Spleen (tissue), 11 donors: Measurements from ENCODE around the gene POLR2F. TPM values are rescaled to one million over a fixed set of nuclear protein-coding genes. Genes with fewer than 3 reads are reported as not detected.
"Not testable (repeated sequence)": the region's sequence is repeated elsewhere in the genome, so short reads cannot be mapped to it uniquely, and the experiment has no call there.

Experiments used
- DNase-seq: peaks from one replicate; pipeline ENCODE4 v3.0.0-alpha.2; 2020
- H3K27ac ChIP-seq, 8 donors: fragments of 200-600 bp; sonication (generic) in 7 of 8; 1 replicate in 4 of 8; 2 replicates in 4 of 8; pipeline versions ENCODE4 v1.5.0 to v1.8.0; 2016 to 2021; ENCODE audit warnings: inconsistent platforms in 4 of 8, mild to moderate bottlenecking in 4 of 8, moderate library complexity in 1 of 8
- H3K27me3 ChIP-seq, 7 donors: fragments of 200-600 bp; sonication (generic) in 6 of 7; replicated peaks in 1 of 7; 1 replicate in 4 of 7; 2 replicates in 3 of 7; pipeline versions ENCODE4 v1.5.0 to v1.8.0; 2016 to 2021; ENCODE audit warnings: inconsistent platforms in 3 of 7, mild to moderate bottlenecking in 1 of 7
- H3K36me3 ChIP-seq, 6 donors: fragments of 200-600 bp; sonication (generic) in 5 of 6; 1 replicate in 4 of 6; 2 replicates in 2 of 6; pipeline versions ENCODE4 v1.5.0 to v1.8.0; 2016 to 2021; ENCODE audit warnings: inconsistent platforms in 2 of 6
- H3K4me1 ChIP-seq, 6 donors: fragments of 200-600 bp; sonication (generic) in 5 of 6; 1 replicate in 3 of 6; 2 replicates in 3 of 6; pipeline versions ENCODE4 v1.5.0 to v1.8.0; 2016 to 2021; ENCODE audit warnings: inconsistent platforms in 3 of 6
- H3K4me3 ChIP-seq, 8 donors: fragments of 200-600 bp; sonication (generic) in 7 of 8; 1 replicate in 4 of 8; 2 replicates in 4 of 8; pipeline versions ENCODE4 v1.5.0 to v1.8.0; 2016 to 2021; ENCODE audit warnings: inconsistent platforms in 4 of 8, mild to moderate bottlenecking in 4 of 8, moderate library complexity in 2 of 8
- H3K9me3 ChIP-seq, 8 donors: fragments of 200-600 bp; sonication (generic) in 7 of 8; 1 replicate in 4 of 8; 2 replicates in 4 of 8; pipeline versions ENCODE4 v1.5.0 to v1.8.0; 2016 to 2021; ENCODE audit warnings: inconsistent platforms in 4 of 8
- POLR2A ChIP-seq, 3 donors: fragments of 450-650 bp; IDR thresholded peaks; one replicate each; pipeline ENCODE4 v1.5.1; 2017; ENCODE audit warnings: antibody characterized with exemption in 3 of 3, mild to moderate bottlenecking in 1 of 3
- POLR2AphosphoS5 ChIP-seq, 3 donors: sonication (generic); formaldehyde crosslinking; IDR thresholded peaks; one replicate each; pipeline ENCODE4 v1.5.1; 2017; ENCODE audit warnings: antibody characterized with exemption in 3 of 3
- WGBS, 5 donors: extraction: QIAGEN DNeasy Blood & Tissue Kit in 3 of 5; methylation state at CpG; one replicate each; pipeline versions ENCODE4 v1.1.5 to v1.1.7; 2013 to 2018; 5-methylcytosine and 5-hydroxymethylcytosine counted together
- intact Hi-C: fragments of 100-400 bp; cut with DNase I; formaldehyde crosslinking; loops from one replicate; pipeline ENCODE4 v1.15.0; 2023; ENCODE audit warnings: low total_unique reads
- polyA plus RNA-seq, 3 donors: library from polyadenylated mRNA; stranded (reverse); fragments of 200-250 nt; gene quantifications; one replicate each; pipeline ENCODE4 v1.2.1, GENCODE V29; 2013
- total RNA-seq, 7 donors: library from RNA; depleted of rRNA in 3 of 7; stranded (reverse); fragments of >200 nt in 3 of 7; fragmentation: NEBNext Ultra II Directional in 4 of 7; extraction: Animal tissue kit (Norgen Biotek cat#: 25700) in 4 of 7; gene quantifications; one replicate each; pipeline versions ENCODE4 v1.1.0 to v1.2.1, GENCODE V29; 2016 to 2021
- TF ChIP-seq, protein P1 (sequence below), 11 experiments: fragments of 200-600 bp in 7 of 11; fragments of 450-650 bp in 4 of 11; sonication (generic) in 4 of 11; IDR thresholded peaks in 8 of 11; conservative IDR thresholded peaks in 3 of 11; 1 replicate in 7 of 11; 2 replicates in 4 of 11; pipeline versions ENCODE4 v1.4.0 to v1.8.0; 2016 to 2021; ENCODE audit warnings: antibody characterized with exemption in 11 of 11, inconsistent platforms in 4 of 11, mild to moderate bottlenecking in 1 of 11
- donor health status: healthy with polysubstance abuse.
- donor health status: DM: no; HTN: no; CAD: no; lungs with moderate emphysema.
- donor health status: DM: no; HTN: no; CAD: no.
- donor health status: Bipolar disorder and iron deficiency.
- donor health status: healthy.
- donor health status: DM: no; HTN: no; CAD: no.
- donor health status: DM: yes; HTN: yes; CAD: no.

Gene POLR2F
- total and polyA plus RNA-seq, 10 donors, result 28.0 to 111 (median 37.4) TPM

DNA sequence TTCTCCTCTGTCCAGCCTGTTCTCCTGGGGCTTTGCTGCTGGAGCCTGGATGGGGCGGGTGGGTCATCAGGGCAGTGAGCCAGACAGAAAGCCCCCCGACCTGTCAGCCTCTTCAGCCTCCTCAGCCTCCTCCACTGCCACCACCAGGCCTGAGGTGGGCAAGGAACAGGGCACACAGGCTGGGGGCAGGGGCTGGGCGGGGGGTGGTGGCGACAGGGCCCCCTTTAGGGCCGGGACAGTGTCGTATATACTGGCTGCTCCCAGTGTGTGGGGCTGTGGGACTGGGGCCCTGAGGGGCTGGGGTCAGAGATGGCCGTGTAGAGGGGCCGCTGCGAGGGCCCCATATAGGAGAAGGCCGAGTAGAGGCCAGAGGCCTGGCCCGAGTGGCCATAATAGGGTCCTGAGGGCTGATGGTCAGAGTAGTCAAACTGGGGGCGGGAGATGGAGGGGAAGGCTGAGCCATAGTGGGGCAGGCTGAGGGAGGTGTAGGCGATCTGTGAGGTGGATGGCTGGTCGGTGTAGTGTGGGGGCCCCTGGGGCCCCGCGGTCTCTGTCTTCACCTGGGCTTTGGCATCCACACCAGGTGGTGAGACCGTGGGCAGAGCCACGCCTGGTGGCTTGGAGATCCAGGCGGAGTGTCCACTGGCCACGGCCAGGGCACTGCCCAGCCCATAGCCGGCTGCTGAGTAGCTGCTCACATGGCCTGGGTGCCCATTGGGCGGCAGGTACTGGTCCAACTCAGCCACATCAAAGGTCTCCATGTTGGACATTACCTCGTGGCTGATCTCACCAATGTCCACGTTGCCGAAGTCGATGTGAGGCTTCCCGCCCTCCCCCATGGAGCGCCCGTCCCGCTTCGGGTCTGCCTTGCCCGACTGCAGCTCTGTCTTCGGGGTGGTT lies 20.0 kb downstream of the POLR2F start:
- WGBS, 5 donors, result 94 to 97% (median 96%) methylated on average over 18 to 33 of the region's 33 CpGs

DNA sequence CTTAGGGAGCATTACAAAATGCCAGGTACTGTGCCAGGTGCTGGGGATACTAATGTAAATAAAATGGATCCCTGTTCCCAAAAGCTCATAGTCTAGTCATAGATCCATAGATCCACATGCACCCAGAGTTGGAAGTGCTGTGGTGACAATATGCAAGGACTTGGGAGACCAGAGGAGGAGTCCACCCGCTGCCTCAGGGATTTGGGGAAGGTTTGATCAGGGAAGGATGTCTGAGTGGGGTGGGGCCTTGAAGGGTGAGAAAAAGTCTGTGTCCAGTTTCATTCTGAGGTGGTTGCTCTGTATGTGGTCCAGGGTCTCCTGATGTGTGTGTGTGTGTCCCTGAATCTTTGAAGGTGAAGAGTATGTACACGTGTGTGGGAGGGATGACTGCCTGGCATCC lies 21.7 kb downstream of the POLR2F start:
- WGBS, 5 donors, result 89 to 93% (median 90%) methylated on average over 2 of the region's 2 CpGs
- Histone ChIP-seq H3K4me3 (no peak overlapping the region), H3K27me3 (no peaks in the 10 kb centered on the region), H3K27ac (no peak overlapping the region), H3K36me3 (peaks cover 0 to 84% (median 2%) of the 10 kb centered on the region in 6 donors), H3K4me1 (no peaks in the 10 kb centered on the region), H3K9me3 (no peaks in the 10 kb centered on the region)
- TF ChIP-seq, protein P1, sequence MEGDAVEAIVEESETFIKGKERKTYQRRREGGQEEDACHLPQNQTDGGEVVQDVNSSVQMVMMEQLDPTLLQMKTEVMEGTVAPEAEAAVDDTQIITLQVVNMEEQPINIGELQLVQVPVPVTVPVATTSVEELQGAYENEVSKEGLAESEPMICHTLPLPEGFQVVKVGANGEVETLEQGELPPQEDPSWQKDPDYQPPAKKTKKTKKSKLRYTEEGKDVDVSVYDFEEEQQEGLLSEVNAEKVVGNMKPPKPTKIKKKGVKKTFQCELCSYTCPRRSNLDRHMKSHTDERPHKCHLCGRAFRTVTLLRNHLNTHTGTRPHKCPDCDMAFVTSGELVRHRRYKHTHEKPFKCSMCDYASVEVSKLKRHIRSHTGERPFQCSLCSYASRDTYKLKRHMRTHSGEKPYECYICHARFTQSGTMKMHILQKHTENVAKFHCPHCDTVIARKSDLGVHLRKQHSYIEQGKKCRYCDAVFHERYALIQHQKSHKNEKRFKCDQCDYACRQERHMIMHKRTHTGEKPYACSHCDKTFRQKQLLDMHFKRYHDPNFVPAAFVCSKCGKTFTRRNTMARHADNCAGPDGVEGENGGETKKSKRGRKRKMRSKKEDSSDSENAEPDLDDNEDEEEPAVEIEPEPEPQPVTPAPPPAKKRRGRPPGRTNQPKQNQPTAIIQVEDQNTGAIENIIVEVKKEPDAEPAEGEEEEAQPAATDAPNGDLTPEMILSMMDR (IDR thresholded peaks at IDR 0.05 in 8 of 11, conservative IDR thresholded peaks at IDR 0.05 in 3 of 11), result no peak
- TF ChIP-seq POLR2AphosphoS5 (IDR thresholded peaks at IDR 0.05) (no peak), POLR2A (IDR thresholded peaks at IDR 0.05) (no peak)
- DNase-seq, result no peak
- intact Hi-C loops, result no loop called here

More for the DNA sequence above, 20.0 kb downstream of the POLR2F start:
- Histone ChIP-seq H3K27me3 (no peaks in the 10 kb centered on the region), H3K4me3 (no peak overlapping the region), H3K9me3 (no peaks in the 10 kb centered on the region), H3K27ac (no peak overlapping the region), H3K4me1 (no peaks in the 10 kb centered on the region), H3K36me3 (peaks cover 0 to 86% (median 8%) of the 10 kb centered on the region in 6 donors)
- intact Hi-C loops, result no loop called here
- no peak for TF ChIP-seq POLR2AphosphoS5 (IDR thresholded peaks at IDR 0.05)
- TF ChIP-seq, protein P1 (IDR thresholded peaks at IDR 0.05 in 8 of 11, conservative IDR thresholded peaks at IDR 0.05 in 3 of 11), result no peak
- no peak for TF ChIP-seq POLR2A (IDR thresholded peaks at IDR 0.05)
- no peak for DNase-seq

DNA sequence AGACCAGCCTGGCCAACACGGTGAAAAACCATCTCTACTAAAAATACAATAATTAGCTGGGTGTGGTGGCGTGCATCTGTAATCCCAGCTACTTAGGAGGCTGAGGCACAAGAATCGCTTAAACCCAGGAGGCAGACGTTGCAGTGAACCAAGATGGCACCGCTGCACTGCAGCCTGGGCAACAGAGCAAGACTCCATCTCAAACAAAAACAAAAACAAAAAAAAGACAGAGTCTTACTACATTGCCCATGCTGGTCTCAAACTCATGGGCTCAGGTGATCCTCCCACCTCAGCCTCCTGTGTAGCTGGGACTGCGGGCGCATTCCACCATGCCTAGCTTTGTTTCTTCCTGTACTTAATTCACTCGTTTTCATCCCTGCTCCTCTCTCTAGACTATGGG lies 22.5 kb downstream of the POLR2F start:
- DNase-seq, H3K27ac ChIP-seq, intact Hi-C loops, H3K4me1 ChIP-seq, H3K27me3 ChIP-seq, H3K4me3 ChIP-seq, H3K9me3 ChIP-seq: not testable (repeated sequence)
- H3K36me3 ChIP-seq, result peaks cover 0 to 88% (median 2%) of the 10 kb centered on the region in 6 donors
- WGBS, 5 donors, result 91 to 96% (median 92%) methylated on average over 8 of the region's 8 CpGs

DNA sequence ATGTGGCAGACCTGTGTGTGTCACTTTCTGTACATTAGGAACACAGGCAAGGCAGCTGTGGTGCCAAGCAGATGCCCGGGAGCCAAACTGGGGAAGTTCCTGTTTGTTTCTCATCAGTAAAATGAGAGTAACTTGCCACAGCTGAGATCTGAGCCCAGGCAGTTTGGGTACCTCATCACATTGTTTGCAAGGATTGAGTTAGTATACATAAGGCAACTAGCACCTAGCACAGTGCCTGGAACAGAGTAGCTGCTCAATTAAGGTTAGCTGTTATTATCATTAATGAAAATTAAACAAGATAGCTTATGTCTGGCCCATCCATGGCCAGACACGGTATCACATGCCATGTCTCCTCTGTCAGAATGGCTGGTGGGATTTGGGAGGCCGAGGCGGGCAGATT lies 23.0 kb downstream of the POLR2F start:
- no peaks in the 10 kb centered on the region for H3K9me3 ChIP-seq
- no peak overlapping the region for H3K4me3 ChIP-seq
- H3K27me3 ChIP-seq, result no peaks in the 10 kb centered on the region
- WGBS, 5 donors, result 84 to 92% (median 88%) methylated on average over 4 of the region's 4 CpGs
- no peak for DNase-seq
- intact Hi-C loops, result no loop called here
- no peak for TF ChIP-seq POLR2AphosphoS5 (IDR thresholded peaks at IDR 0.05)
- TF ChIP-seq, protein P1 (IDR thresholded peaks at IDR 0.05 in 8 of 11, conservative IDR thresholded peaks at IDR 0.05 in 3 of 11), result no peak
- no peak for TF ChIP-seq POLR2A (IDR thresholded peaks at IDR 0.05)
- no peak overlapping the region for H3K27ac ChIP-seq
- peaks cover 0 to 86% (median 2%) of the 10 kb centered on the region in 6 donors for H3K36me3 ChIP-seq
- no peaks in the 10 kb centered on the region for H3K4me1 ChIP-seq
